Measurements from ENCODE around the gene NEU3.

The NEU3 gene

DNA sequence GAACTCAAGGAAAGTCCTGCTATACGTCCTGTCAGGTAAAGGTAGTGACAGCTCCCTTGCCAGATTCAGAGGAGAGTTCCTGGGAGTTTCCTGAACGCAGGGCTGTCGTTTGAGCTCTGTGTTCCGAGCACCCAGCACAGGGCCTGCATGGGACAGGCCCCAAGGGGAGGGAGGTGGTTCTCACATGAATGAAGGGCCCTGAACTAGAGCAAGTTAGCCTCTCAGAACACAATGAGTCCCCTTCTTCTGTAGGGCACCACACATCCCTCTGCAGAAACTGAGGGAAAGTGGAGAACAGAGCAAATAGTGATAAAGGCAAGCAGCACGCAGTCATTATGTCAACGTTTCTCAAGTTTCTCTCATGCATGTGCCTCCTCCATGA lies 35.3 kb downstream of the NEU3 start:
- Histone ChIP-seq H3K9ac (ENCODE audit: low read length) (no peak overlapping the region), H2AK5ac (ENCODE audit: low read length, severe bottlenecking) (peak overlapping the region; percentile 23), H3K18ac (ENCODE audit: low read depth in 1 of 2, low read length in 2 of 2) (no peak overlapping the region), H3K4ac (ENCODE audit: low read depth in 1 of 2, low read length in 2 of 2) (no peak overlapping the region), H3K4me1 (ENCODE audit: control insufficient read depth, insufficient read depth, low read depth, low read length) (peaks cover 13% of the 10 kb centered on the region), H2AFZ (ENCODE audit: low read depth, low read length) (no peak overlapping the region), H3K4me3 (ENCODE audit: insufficient read depth in 1 of 2, low read depth in 1 of 2, low read length in 2 of 2) (no peak overlapping the region), H3K79me1 (replicated peaks; ENCODE audit: low read length, poor library complexity, severe bottlenecking) (no peaks in the 10 kb centered on the region), H3K23ac (ENCODE audit: low read length in 2 of 2) (no peak overlapping the region), H3K14ac (ENCODE audit: low read length in 2 of 2) (no peak overlapping the region), H3K27ac (ENCODE audit: low read length, poor library complexity, severe bottlenecking) (no peak overlapping the region), H2BK15ac (ENCODE audit: low read depth, poor library complexity, severe bottlenecking) (no peak overlapping the region), H2BK12ac (ENCODE audit: low read length in 2 of 2) (peak overlapping the region in 1 of 2 experiments; percentile 0), H2BK5ac (ENCODE audit: low read depth, low read length, poor library complexity, severe bottlenecking) (no peak overlapping the region), H3K9me3 (ENCODE audit: control insufficient read depth, low read length) (no peaks in the 10 kb centered on the region), H3K36me3 (ENCODE audit: control insufficient read depth in 1 of 2, insufficient read depth in 2 of 2, low read depth in 1 of 2, low read length in 2 of 2) (no peaks in the 10 kb centered on the region), H4K91ac (ENCODE audit: low read length) (no peak overlapping the region), H3K27me3 (ENCODE audit: control insufficient read depth in 1 of 2, insufficient read depth in 1 of 2, low read length in 2 of 2) (no peaks in the 10 kb centered on the region), H3K4me2 (ENCODE audit: low read length, poor library complexity, severe bottlenecking) (no peak overlapping the region), H2BK120ac (ENCODE audit: low read depth, low read length) (no peak overlapping the region), H4K8ac (ENCODE audit: low read length) (no peak overlapping the region)
- WGBS = 87% methylated on average over 4 of the region's 6 CpGs
- DNase-seq = no peak

DNA sequence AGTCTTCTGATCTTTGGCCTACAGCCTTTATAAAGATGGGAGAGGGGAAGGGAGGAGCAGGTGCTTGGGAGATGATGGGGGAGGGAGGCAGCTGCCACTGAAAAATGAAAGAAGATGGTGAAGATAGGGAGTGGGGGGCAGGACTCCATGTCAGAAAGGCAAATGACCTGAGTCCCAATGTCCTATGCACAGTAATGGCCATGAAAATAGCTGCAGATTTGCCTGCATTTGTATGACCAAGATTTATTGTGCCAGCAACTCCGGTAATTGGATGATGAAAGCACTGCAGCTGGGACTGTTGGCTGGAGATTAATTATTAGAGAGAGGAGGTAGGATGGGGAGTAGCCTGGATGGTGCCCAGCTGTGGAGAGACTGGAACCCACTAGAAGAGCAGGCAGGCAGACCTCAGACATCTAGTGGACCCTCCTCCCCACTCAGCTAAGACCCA lies 36.1 kb downstream of the NEU3 start:
- H3K4ac ChIP-seq (ENCODE audit: low read depth in 1 of 2, low read length in 2 of 2) = no peak overlapping the region
- H3K4me1 ChIP-seq (ENCODE audit: control insufficient read depth, insufficient read depth, low read depth, low read length) = peaks cover 13% of the 10 kb centered on the region
- H4K91ac ChIP-seq (ENCODE audit: low read length) = no peak overlapping the region
- H3K23ac ChIP-seq (ENCODE audit: low read length in 2 of 2) = no peak overlapping the region
- H3K18ac ChIP-seq (ENCODE audit: low read depth in 1 of 2, low read length in 2 of 2) = no peak overlapping the region
- H3K27me3 ChIP-seq (ENCODE audit: control insufficient read depth in 1 of 2, insufficient read depth in 1 of 2, low read length in 2 of 2) = no peaks in the 10 kb centered on the region
- no peak overlapping the region for H2BK15ac ChIP-seq (ENCODE audit: low read depth, poor library complexity, severe bottlenecking)
- H3K4me2 ChIP-seq (ENCODE audit: low read length, poor library complexity, severe bottlenecking) = no peak overlapping the region
- H3K9ac ChIP-seq (ENCODE audit: low read length) = no peak overlapping the region
- no peak overlapping the region for H2BK12ac ChIP-seq (ENCODE audit: low read length in 2 of 2)
- H3K27ac ChIP-seq (ENCODE audit: low read length, poor library complexity, severe bottlenecking) = no peak overlapping the region
- H2AFZ ChIP-seq (ENCODE audit: low read depth, low read length) = no peak overlapping the region
- no peaks in the 10 kb centered on the region for H3K79me1 ChIP-seq (replicated peaks; ENCODE audit: low read length, poor library complexity, severe bottlenecking)
- no peak overlapping the region for H3K4me3 ChIP-seq (ENCODE audit: insufficient read depth in 1 of 2, low read depth in 1 of 2, low read length in 2 of 2)
- no peak for DNase-seq
- H2AK5ac ChIP-seq (ENCODE audit: low read length, severe bottlenecking) = no peak overlapping the region
- H2BK5ac ChIP-seq (ENCODE audit: low read depth, low read length, poor library complexity, severe bottlenecking) = no peak overlapping the region
- 92% methylated on average over 1 of the region's 1 CpG for WGBS
- no peak overlapping the region for H4K8ac ChIP-seq (ENCODE audit: low read length)
- H3K14ac ChIP-seq (ENCODE audit: low read length in 2 of 2) = no peak overlapping the region
- H2BK120ac ChIP-seq (ENCODE audit: low read depth, low read length) = no peak overlapping the region
- no peaks in the 10 kb centered on the region for H3K36me3 ChIP-seq (ENCODE audit: control insufficient read depth in 1 of 2, insufficient read depth in 2 of 2, low read depth in 1 of 2, low read length in 2 of 2)
- H3K9me3 ChIP-seq (ENCODE audit: control insufficient read depth, low read length) = no peaks in the 10 kb centered on the region

DNA sequence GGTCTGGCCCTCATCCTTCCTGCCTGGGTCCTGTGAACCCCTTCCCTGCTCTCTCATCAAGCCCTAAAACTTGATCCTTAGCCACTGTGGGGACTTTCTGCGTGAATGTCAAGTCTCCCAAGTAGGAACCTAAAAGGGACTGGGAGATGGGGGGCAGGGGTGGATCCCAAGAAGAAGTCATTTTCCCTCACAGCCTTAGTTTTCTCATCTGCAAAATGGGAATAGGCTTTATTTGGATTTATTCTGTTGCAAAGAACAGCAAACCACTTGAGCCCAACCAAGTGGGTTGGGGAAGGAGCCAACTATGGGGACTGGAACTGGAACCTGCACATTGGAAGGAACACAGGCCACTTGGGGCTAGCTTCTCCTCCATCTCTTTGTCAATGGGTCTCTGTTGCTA lies 36.8 kb downstream of the NEU3 start:
- no CpG with 5 or more reads among the region's 1 CpG for WGBS
- H2BK15ac ChIP-seq (ENCODE audit: low read depth, poor library complexity, severe bottlenecking) = no peak overlapping the region
- no peaks in the 10 kb centered on the region for H3K36me3 ChIP-seq (ENCODE audit: control insufficient read depth in 1 of 2, insufficient read depth in 2 of 2, low read depth in 1 of 2, low read length in 2 of 2)
- H3K27ac ChIP-seq (ENCODE audit: low read length, poor library complexity, severe bottlenecking) = no peak overlapping the region
- H3K9ac ChIP-seq (ENCODE audit: low read length) = no peak overlapping the region
- no peak overlapping the region for H4K8ac ChIP-seq (ENCODE audit: low read length)
- H3K79me1 ChIP-seq (replicated peaks; ENCODE audit: low read length, poor library complexity, severe bottlenecking) = no peaks in the 10 kb centered on the region
- DNase-seq = no peak
- H2BK12ac ChIP-seq (ENCODE audit: low read length in 2 of 2) = no peak overlapping the region
- H4K91ac ChIP-seq (ENCODE audit: low read length) = no peak overlapping the region
- no peak overlapping the region for H2AK5ac ChIP-seq (ENCODE audit: low read length, severe bottlenecking)
- H3K4me1 ChIP-seq (ENCODE audit: control insufficient read depth, insufficient read depth, low read depth, low read length) = peaks cover 15% of the 10 kb centered on the region
- no peak overlapping the region for H3K23ac ChIP-seq (ENCODE audit: low read length in 2 of 2)
- H3K4me2 ChIP-seq (ENCODE audit: low read length, poor library complexity, severe bottlenecking) = no peak overlapping the region
- no peak overlapping the region for H3K18ac ChIP-seq (ENCODE audit: low read depth in 1 of 2, low read length in 2 of 2)
- H2AFZ ChIP-seq (ENCODE audit: low read depth, low read length) = no peak overlapping the region
- no peak overlapping the region for H2BK120ac ChIP-seq (ENCODE audit: low read depth, low read length)
- no peaks in the 10 kb centered on the region for H3K9me3 ChIP-seq (ENCODE audit: control insufficient read depth, low read length)
- no peak overlapping the region for H3K14ac ChIP-seq (ENCODE audit: low read length in 2 of 2)
- no peak overlapping the region for H3K4me3 ChIP-seq (ENCODE audit: insufficient read depth in 1 of 2, low read depth in 1 of 2, low read length in 2 of 2)
- no peak overlapping the region for H2BK5ac ChIP-seq (ENCODE audit: low read depth, low read length, poor library complexity, severe bottlenecking)
- no peaks in the 10 kb centered on the region for H3K27me3 ChIP-seq (ENCODE audit: control insufficient read depth in 1 of 2, insufficient read depth in 1 of 2, low read length in 2 of 2)
- no peak overlapping the region for H3K4ac ChIP-seq (ENCODE audit: low read depth in 1 of 2, low read length in 2 of 2)

DNA sequence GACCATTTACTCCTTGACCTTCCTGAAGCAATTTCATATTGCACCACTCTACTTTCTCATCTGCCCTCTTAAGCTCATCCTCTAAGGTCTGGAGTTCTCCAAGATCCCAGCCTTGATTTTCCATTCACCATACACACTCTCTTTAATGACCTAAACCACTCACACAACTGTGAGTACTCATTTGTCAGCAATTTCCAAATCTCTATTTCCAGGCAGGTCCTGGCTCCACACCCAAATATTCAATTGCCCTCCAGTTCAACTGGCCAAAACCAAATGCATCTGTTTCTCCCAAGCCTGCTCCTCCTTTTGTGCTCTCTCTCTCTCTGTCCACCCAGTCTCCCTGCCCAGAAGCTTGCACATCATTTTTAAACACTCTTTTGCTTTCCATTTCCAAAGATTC lies 39.6 kb downstream of the NEU3 start:
- H2AK5ac ChIP-seq (ENCODE audit: low read length, severe bottlenecking) = no peak overlapping the region
- H3K9ac ChIP-seq (ENCODE audit: low read length) = peak overlapping the region; percentile 62
- no peaks in the 10 kb centered on the region for H3K36me3 ChIP-seq (ENCODE audit: control insufficient read depth in 1 of 2, insufficient read depth in 2 of 2, low read depth in 1 of 2, low read length in 2 of 2)
- no peak overlapping the region for H2BK120ac ChIP-seq (ENCODE audit: low read depth, low read length)
- no peak overlapping the region for H2AFZ ChIP-seq (ENCODE audit: low read depth, low read length)
- no peaks in the 10 kb centered on the region for H3K9me3 ChIP-seq (ENCODE audit: control insufficient read depth, low read length)
- no peaks in the 10 kb centered on the region for H3K27me3 ChIP-seq (ENCODE audit: control insufficient read depth in 1 of 2, insufficient read depth in 1 of 2, low read length in 2 of 2)
- H3K14ac ChIP-seq (ENCODE audit: low read length in 2 of 2) = no peak overlapping the region
- peaks cover 18% of the 10 kb centered on the region for H3K4me1 ChIP-seq (ENCODE audit: control insufficient read depth, insufficient read depth, low read depth, low read length)
- H2BK5ac ChIP-seq (ENCODE audit: low read depth, low read length, poor library complexity, severe bottlenecking) = no peak overlapping the region
- no peak overlapping the region for H4K91ac ChIP-seq (ENCODE audit: low read length)
- no peak overlapping the region for H3K4me3 ChIP-seq (ENCODE audit: insufficient read depth in 1 of 2, low read depth in 1 of 2, low read length in 2 of 2)
- H3K27ac ChIP-seq (ENCODE audit: low read length, poor library complexity, severe bottlenecking) = no peak overlapping the region
- no peak overlapping the region for H3K18ac ChIP-seq (ENCODE audit: low read depth in 1 of 2, low read length in 2 of 2)
- DNase-seq = no peak
- H2BK12ac ChIP-seq (ENCODE audit: low read length in 2 of 2) = no peak overlapping the region
- H4K8ac ChIP-seq (ENCODE audit: low read length) = no peak overlapping the region
- H3K4me2 ChIP-seq (ENCODE audit: low read length, poor library complexity, severe bottlenecking) = no peak overlapping the region
- H3K23ac ChIP-seq (ENCODE audit: low read length in 2 of 2) = no peak overlapping the region
- H2BK15ac ChIP-seq (ENCODE audit: low read depth, poor library complexity, severe bottlenecking) = no peak overlapping the region
- H3K4ac ChIP-seq (ENCODE audit: low read depth in 1 of 2, low read length in 2 of 2) = no peak overlapping the region
- no peaks in the 10 kb centered on the region for H3K79me1 ChIP-seq (replicated peaks; ENCODE audit: low read length, poor library complexity, severe bottlenecking)

Measured in mesenchymal stem cell (in vitro differentiated cells and primary cell).